Measurements from ENCODE around the gene TBX1.
"Not testable (repeated sequence)": the region's sequence is repeated elsewhere in the genome, so short reads cannot be mapped to it uniquely, and the experiment has no call there.

The TBX1 gene

DNA sequence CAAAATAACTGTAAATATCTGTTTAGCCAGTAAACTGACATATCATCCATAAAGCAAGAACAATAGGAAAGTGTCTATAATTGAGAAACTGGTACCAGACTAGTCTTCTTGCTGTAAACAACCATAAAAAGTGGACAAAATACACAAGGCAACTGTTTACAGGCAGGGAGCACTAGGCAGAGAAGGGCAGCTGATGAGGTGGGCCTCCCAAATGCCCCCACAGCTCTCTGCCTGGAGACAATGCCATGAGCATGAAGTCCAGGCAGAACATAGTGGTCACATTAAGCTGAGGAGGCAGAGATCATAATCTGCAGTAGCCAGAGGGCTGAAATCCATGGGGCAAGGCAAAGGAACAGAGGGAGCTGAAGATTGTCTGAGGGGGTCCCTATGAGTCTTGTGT lies 30.7 kb downstream of the TBX1 start:
- ATAC-seq (ENCODE audit: insufficient read depth, low read depth) (no peak), DNase-seq (no peak)
- Histone ChIP-seq H3K4me2 (ENCODE audit: insufficient read depth, low read length) (no peak overlapping the region), H3K27ac (ENCODE audit: low read length) (no peak overlapping the region), H3K4me1 (ENCODE audit: insufficient read depth, low read length) (no peaks in the 10 kb centered on the region), H3K4me3 (ENCODE audit: low read depth in 1 of 2, low read length in 2 of 2) (no peak overlapping the region), H4K20me1 (ENCODE audit: insufficient read depth, low read length) (no peaks in the 10 kb centered on the region), H3K9me3 (ENCODE audit: insufficient read depth, low read length, severe bottlenecking) (peaks cover 4% of the 10 kb centered on the region), H3K9ac (ENCODE audit: low read depth, low read length) (no peak overlapping the region), H3K79me2 (ENCODE audit: insufficient read depth, low read length) (no peaks in the 10 kb centered on the region; the same call in 1 of the 2 replicates), H3K36me3 (ENCODE audit: insufficient read depth, low read length) (peaks cover 71% of the 10 kb centered on the region), H2AFZ (ENCODE audit: low read depth, low read length) (no peak overlapping the region), H3K27me3 (ENCODE audit: insufficient read depth, low read length, poor library complexity) (no peaks in the 10 kb centered on the region)
- no peak for TF ChIP-seq EZH2 (IDR thresholded peaks at IDR 0.05; ENCODE audit: borderline replicate concordance, low read depth, low read length, severe bottlenecking)

DNA sequence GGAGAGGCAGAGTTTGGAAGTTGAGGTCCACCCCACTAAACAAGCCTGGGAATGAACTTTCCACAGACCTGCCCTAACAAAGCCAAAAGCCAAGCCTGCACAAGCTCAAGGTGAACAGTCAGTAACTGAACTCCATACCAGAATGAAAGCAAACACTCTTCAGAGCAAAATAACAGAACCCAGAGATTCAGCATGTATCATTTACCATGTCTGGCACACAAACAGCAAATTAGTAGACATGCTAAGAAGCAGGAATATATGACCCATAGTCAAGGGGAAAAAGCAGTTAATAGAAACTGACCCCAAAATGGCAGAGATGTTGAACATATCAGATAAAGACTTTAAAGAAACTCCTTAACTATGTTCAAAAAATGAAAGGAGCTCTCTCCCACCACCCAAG lies 31.3 kb downstream of the TBX1 start:
- Histone ChIP-seq H3K4me1 (ENCODE audit: insufficient read depth, low read length) (no peaks in the 10 kb centered on the region), H4K20me1 (ENCODE audit: insufficient read depth, low read length) (no peaks in the 10 kb centered on the region; the same call in 1 of the 2 replicates), H3K9ac (ENCODE audit: low read depth, low read length) (no peak overlapping the region), H3K36me3 (ENCODE audit: insufficient read depth, low read length) (peaks cover 68% of the 10 kb centered on the region), H3K4me3 (ENCODE audit: low read depth in 1 of 2, low read length in 2 of 2) (no peak overlapping the region), H3K79me2 (ENCODE audit: insufficient read depth, low read length) (no peaks in the 10 kb centered on the region; the same call in 1 of the 2 replicates), H2AFZ (ENCODE audit: low read depth, low read length) (no peak overlapping the region), H3K4me2 (ENCODE audit: insufficient read depth, low read length) (no peak overlapping the region), H3K27ac (ENCODE audit: low read length) (no peak overlapping the region), H3K9me3 (ENCODE audit: insufficient read depth, low read length, severe bottlenecking) (peaks cover 4% of the 10 kb centered on the region), H3K27me3 (ENCODE audit: insufficient read depth, low read length, poor library complexity) (no peaks in the 10 kb centered on the region)
- ATAC-seq (ENCODE audit: insufficient read depth, low read depth) = no peak
- TF ChIP-seq, protein P1, sequence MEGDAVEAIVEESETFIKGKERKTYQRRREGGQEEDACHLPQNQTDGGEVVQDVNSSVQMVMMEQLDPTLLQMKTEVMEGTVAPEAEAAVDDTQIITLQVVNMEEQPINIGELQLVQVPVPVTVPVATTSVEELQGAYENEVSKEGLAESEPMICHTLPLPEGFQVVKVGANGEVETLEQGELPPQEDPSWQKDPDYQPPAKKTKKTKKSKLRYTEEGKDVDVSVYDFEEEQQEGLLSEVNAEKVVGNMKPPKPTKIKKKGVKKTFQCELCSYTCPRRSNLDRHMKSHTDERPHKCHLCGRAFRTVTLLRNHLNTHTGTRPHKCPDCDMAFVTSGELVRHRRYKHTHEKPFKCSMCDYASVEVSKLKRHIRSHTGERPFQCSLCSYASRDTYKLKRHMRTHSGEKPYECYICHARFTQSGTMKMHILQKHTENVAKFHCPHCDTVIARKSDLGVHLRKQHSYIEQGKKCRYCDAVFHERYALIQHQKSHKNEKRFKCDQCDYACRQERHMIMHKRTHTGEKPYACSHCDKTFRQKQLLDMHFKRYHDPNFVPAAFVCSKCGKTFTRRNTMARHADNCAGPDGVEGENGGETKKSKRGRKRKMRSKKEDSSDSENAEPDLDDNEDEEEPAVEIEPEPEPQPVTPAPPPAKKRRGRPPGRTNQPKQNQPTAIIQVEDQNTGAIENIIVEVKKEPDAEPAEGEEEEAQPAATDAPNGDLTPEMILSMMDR (IDR thresholded peaks at IDR 0.05; ENCODE audit: borderline replicate concordance, extremely low read depth, low read length, poor library complexity, severe bottlenecking) = no peak
- TF ChIP-seq EZH2 (IDR thresholded peaks at IDR 0.05; ENCODE audit: borderline replicate concordance, low read depth, low read length, severe bottlenecking) = no peak
- no peak for DNase-seq

DNA sequence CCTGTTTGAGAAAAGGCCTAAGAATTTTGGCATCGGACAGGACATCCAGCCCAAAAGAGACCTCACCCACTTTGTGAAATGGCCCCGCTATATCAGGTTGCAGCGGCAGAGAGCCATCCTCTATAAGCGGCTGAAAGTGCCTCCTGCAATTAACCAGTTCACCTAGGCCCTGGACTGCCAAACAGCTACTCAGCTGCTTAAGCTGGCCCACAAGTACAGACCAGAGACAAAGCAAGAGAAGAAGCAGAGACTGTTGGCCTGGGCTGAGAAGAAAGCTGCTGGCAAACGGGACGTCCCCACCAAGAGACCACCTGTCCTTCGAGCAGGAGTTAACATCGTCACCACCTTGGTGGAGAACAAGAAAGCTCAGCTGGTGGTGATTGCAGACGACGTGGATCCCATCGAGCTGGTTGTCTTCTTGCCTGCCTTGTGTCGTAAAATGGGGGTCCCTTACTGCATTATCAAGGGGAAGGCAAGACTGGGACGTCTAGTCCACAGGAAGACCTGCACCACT lies 31.9 kb downstream of the TBX1 start:
- ATAC-seq (ENCODE audit: insufficient read depth, low read depth); H3K4me2 ChIP-seq (ENCODE audit: insufficient read depth, low read length); H3K9ac ChIP-seq (ENCODE audit: low read depth, low read length); H3K27me3 ChIP-seq (ENCODE audit: insufficient read depth, low read length, poor library complexity); H4K20me1 ChIP-seq (ENCODE audit: insufficient read depth, low read length); H3K4me3 ChIP-seq (ENCODE audit: low read depth in 1 of 2, low read length in 2 of 2); H3K9me3 ChIP-seq (ENCODE audit: insufficient read depth, low read length, severe bottlenecking); DNase-seq; H3K27ac ChIP-seq (ENCODE audit: low read length); H2AFZ ChIP-seq (ENCODE audit: low read depth, low read length); H3K4me1 ChIP-seq (ENCODE audit: insufficient read depth, low read length); H3K79me2 ChIP-seq (ENCODE audit: insufficient read depth, low read length): not testable (repeated sequence)
- H3K36me3 ChIP-seq (ENCODE audit: insufficient read depth, low read length) = peaks cover 63% of the 10 kb centered on the region

DNA sequence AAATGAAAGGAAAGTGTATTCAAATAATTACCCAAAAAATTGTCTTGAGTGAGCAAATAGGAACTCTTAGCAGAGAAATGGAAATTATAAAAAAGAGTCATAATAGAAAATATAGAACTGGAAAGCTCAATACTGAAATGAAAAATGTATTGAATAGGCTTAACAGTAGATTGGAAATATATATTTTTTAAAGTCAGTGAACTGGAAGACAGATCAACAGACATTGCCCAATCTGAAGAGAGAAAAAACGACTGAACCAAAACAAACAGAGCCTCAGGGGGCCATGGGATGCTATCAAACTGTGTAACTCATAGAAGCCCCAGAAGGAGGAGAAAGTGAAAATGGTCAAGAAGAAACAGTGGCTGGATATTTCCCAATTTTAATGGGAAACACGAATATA lies 32.6 kb downstream of the TBX1 start:
- Histone ChIP-seq H3K4me2 (ENCODE audit: insufficient read depth, low read length) (no peak overlapping the region), H3K27ac (ENCODE audit: low read length) (no peak overlapping the region), H3K27me3 (ENCODE audit: insufficient read depth, low read length, poor library complexity) (no peaks in the 10 kb centered on the region), H3K9me3 (ENCODE audit: insufficient read depth, low read length, severe bottlenecking) (peaks cover 4% of the 10 kb centered on the region), H4K20me1 (ENCODE audit: insufficient read depth, low read length) (no peaks in the 10 kb centered on the region; the same call in 1 of the 2 replicates), H3K9ac (ENCODE audit: low read depth, low read length) (no peak overlapping the region), H3K79me2 (ENCODE audit: insufficient read depth, low read length) (no peaks in the 10 kb centered on the region), H3K4me1 (ENCODE audit: insufficient read depth, low read length) (no peaks in the 10 kb centered on the region), H2AFZ (ENCODE audit: low read depth, low read length) (no peak overlapping the region), H3K36me3 (ENCODE audit: insufficient read depth, low read length) (peaks cover 61% of the 10 kb centered on the region), H3K4me3 (ENCODE audit: low read depth in 1 of 2, low read length in 2 of 2) (no peak overlapping the region)
- DNase-seq (no peak), ATAC-seq (ENCODE audit: insufficient read depth, low read depth) (no peak)
- TF ChIP-seq, protein P1 (IDR thresholded peaks at IDR 0.05; ENCODE audit: borderline replicate concordance, extremely low read depth, low read length, poor library complexity, severe bottlenecking) = no peak
- TF ChIP-seq EZH2 (IDR thresholded peaks at IDR 0.05; ENCODE audit: borderline replicate concordance, low read depth, low read length, severe bottlenecking) = no peak

Measured in DND-41 (cell line).